ENCODE results near the gene FAM234A.

GRCh38 chr16:239948-240277, 5.3 kb downstream of the FAM234A start:
- TF ChIP-seq CTCF (IDR thresholded peaks at IDR 0.05) = no peak
- no peak for TF ChIP-seq POLR2A (IDR thresholded peaks at IDR 0.05)

Data from right lobe of liver (tissue), 4 donors.